CD4-positive, alpha-beta T cell treated with Interleukin-21 for 1 hour (primary cell): ENCODE data around the gene BCAS4.
"Not testable (repeated sequence)": the region's sequence is repeated elsewhere in the genome, so short reads cannot be mapped to it uniquely, and the experiment has no call there.

Experiments
- DNase-seq: peaks from one replicate; pipeline ENCODE4 v3.0.0-alpha.2; 2020

BCAS4 gene

DNA sequence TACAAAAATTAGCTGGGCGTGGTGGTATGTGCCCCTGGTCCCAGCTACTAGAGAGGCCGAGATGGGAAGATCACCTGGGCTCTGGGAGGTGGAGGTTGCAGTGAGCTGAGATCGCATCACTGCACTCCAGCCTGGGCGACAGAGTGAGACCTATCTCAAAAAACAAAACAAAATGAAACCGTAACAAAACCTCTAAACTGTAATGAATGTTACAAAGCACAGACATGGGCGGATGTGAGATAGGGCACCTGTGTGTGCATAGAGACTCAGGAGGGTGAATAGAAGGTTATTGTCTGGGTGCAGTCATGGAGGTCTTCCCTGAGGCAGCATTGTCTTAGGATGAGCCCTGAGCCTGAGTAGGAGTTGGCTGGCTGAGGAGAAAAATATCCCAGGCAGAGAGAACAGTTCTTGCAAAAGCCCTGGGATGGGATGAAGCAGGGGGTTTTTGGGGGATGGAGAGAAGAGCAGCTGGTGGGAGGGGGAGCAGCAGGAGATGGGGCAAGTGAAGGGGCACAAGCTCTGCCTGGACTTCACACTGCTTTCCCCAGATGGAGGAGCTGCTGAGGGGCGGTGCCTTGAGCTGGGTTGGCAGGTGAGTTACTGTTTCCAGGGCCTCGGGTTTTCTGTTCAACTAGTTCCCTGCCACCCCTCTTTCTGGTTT lies 5.2 kb downstream of the BCAS4 start:
- no peak for DNase-seq

DNA sequence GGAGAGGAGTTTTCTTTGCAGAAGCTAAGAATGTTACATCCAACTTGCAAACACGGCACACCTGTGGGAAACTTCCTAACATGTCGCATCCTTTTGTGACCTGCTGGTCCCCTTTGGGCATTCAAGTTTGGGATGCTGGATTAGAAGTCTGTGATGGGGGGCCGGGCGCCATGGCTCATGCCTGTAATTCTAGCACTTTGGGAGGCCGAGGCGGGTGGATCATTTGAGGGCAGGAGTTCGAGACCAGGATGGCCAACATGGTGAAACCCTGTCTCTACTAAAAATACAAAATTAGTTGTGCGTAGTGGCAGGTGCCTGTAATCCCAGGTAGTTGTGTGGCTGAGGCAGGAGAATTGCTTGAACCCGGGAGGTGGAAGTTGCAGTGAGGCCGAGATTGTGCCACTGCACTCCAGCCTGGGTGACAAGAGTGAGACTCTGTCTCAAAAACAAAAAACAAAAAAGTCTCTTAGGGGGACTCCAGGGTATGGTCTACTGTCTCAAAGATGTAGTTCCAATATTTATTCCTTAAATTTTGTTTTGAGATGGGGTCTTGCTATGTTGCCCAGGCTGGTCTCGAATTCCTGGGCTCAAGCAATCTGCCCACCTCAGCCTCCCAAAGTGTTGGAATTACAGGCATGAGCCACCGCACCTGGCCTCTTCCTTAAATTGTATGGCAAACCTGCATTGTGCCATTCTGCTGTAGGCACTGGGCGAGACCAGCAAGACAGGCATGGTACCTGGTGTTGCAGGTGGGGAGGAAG lies 6.3 kb downstream of the BCAS4 start:
- not testable (repeated sequence) for DNase-seq

DNA sequence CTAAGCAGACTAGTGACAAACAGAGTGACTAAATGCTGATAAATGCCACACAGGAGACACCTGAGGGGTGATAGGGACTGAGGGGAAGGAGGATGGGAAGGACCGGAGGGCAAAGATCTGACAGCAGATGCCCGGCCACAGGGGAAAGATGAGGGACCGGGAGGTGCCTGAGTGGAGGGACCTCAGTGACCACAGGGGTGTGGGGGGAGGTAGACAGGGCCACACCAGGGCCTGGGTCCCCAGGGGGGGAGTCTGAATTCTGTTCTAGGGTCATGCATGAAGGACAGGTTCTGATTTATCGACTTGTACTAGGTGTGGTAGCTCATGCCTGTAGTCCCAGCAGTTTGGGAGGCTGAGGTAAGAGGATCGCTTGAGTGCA lies 6.9 kb downstream of the BCAS4 start:
- no peak for DNase-seq

DNA sequence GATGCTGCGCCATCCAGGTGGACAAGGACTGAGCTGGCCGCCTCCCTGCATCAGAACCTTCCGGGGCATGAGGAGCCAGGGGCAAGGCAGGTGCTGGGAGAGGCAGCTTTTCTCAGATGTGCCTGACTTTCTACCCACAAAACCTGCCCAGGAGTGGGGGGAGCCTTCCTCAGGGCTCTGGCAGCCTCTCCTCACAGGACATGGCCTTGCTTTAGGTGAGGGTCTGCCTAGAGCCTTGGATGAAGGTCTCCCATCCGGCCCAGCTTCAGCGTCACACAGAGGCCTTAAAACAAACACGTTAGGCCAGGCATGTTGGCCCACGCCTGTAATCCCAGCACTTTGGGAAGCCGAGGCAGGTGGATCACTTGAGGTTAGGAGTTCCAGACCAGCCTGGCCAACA lies 7.4 kb downstream of the BCAS4 start:
- no peak for DNase-seq

DNA sequence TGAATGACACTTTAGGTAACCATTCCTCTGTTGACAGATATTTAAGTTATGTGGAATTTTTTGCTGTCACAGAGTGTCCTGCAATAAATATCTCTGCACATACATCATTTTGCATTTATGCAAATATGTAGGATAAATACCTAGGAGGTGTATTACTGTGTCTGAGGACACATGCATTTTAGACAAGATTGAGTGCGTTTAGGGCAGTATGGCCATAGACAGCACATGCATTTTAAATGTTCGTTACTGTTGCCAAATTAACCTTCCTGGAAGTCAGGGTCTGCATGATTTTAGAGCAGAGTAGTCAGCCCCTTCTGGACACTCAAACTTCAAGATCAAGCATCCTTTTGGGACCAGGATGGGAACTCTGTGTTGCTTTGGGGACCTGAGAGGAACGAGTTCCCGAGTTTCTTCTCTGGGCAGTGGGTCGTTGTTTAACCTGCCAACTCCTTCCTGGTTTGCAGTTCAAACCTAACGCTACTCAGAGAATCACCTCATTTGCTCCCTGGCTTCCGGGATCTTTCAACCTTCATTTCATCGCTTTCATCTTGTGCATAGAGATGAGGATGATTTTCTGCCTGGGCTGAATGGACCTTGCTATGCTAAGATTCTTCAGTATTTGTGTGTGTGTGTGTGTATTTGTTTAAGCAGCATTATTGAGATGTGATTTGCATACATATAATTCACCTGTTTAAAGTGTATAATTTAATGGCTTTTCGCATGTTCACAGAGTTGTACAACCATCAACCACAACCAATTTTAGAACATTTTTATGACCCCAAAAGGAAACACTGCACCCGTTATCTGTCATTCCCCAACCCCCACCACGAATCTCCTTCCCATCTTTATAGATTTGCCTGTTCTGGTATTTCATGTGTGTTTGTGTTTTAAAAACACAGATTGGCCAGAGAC lies 9.8 kb downstream of the BCAS4 start:
- peak; percentile 38 for DNase-seq

DNA sequence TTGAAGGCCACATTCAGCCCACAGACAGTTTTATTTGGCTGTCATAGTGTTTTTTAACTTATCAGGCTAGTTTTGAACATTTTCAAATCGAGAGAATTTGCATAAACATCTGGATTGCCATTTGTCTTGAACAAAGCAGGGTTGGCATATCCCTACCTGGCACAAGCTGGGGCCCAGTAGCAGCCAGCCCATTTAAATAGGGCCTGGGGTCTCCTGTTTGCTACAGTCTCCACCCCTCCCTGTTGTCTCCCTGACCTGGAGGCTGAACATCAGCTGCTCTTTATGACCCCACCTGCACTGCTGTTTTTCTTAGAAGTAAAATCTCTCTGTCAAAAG lies 10.5 kb downstream of the BCAS4 start:
- DNase-seq = no peak

DNA sequence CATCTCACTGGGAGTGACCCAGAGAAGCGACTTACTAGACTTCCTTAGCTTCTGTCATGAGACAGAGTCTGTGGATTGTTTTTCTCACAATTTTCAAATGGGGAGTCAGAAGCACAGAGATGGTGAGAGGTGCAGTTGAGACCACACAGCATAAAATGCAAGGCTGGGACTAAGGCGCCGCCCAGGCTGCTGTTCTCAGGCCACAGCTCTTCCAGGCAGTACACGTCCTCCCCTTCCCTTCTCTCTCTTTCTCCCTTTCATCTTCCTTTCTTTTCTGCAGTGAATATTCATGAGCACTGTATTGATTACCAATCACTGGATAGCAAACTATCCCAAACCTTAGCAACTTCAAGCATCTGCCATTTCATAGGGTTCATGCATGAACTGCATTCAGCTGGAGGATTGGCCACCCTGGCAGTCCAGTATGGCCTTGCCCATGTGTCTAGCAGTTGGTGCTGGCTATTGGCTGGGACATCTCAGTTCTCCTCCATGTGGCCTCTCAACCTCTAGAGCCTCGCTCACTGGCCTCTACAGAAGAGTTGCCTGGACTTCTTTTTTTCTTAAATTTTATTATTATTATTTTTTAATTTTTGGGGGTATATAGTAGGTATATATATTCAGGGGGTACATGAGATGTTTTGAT lies 11.4 kb downstream of the BCAS4 start:
- no peak for DNase-seq

DNA sequence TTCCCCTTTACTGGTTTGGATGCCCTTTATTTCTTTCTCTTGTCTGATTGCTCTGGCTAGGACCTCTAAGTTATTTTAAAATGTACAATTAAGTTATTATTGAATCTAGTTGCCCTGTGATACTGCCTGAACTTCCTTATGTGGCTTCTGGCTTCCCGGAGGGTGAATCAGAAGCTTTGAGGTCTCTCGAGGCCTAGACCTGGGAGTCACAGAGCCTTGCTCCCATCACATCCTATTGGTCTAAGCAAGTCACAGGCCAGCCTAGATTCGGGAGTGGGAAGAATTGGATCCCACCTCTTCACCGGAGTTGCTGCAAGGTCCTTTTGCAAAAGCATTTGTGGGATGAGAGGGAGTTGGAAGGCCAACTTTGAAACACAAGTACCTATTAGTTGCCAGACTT lies 15.2 kb downstream of the BCAS4 start:
- no peak for DNase-seq

DNA sequence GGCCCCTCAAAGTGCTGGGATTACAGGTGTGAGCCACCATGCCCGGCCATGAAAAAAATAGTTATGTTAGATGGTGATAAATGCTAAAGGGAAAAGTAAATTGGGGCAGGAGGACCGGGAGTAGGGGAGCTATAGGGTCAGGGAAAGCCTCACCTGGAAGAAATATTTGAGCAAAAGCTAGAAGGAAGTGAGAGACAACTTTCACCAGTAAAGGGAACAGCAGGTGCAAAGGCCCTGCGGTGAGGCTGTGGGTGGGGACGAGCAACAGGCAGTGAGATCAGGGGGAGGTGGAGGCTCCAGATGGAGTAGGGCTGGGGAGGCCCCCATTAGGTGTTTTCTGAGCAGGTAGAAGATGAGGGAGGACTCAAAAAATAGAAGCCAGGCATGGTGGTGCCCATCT lies 16.0 kb downstream of the BCAS4 start:
- DNase-seq = no peak

DNA sequence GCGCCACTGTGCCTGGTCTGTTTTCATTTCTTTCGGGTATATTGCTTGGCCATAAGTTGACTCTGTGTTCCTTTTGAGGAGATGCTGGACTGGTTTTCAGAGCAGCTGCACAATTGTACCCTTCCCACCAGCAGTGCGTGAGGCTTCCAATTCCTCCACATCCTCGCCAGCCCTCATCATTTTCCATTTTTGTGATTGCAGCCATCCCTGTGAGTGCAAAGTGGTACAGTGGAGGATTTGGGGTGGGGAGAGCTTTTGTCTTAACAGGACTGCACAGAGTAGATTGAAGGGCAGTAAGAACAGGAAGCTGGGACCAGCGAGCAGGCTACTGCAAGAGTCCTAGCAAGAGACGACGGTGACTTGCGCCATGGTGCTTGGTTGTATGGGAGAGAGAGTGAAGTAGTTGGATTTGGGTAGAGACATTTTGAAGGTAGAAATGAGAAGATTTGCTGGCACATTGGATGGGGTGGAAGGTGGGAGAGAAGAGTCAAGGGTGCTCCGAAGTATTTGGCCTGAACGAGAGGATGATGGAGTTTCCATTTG lies 18.3 kb downstream of the BCAS4 start:
- no peak for DNase-seq

DNA sequence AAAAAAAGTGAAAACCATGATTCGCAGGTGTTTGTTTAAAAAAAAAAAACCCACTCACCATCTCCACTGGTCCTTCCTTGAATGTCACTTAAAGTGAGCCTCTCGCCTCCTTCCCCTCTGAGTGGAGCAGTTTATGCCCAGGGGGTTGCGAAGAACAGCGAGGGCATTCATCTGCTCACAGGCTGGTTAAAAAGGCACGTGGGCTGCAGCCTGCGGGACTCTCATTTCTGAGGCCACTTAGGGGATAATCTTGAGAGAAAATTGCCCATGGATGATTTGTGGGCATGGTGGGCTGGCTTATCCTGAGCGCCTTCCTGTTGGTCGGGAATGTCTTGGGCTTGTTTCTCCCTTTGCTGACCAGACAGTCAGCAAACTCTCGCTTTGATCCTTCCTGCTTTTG lies 18.9 kb downstream of the BCAS4 start:
- no peak for DNase-seq

DNA sequence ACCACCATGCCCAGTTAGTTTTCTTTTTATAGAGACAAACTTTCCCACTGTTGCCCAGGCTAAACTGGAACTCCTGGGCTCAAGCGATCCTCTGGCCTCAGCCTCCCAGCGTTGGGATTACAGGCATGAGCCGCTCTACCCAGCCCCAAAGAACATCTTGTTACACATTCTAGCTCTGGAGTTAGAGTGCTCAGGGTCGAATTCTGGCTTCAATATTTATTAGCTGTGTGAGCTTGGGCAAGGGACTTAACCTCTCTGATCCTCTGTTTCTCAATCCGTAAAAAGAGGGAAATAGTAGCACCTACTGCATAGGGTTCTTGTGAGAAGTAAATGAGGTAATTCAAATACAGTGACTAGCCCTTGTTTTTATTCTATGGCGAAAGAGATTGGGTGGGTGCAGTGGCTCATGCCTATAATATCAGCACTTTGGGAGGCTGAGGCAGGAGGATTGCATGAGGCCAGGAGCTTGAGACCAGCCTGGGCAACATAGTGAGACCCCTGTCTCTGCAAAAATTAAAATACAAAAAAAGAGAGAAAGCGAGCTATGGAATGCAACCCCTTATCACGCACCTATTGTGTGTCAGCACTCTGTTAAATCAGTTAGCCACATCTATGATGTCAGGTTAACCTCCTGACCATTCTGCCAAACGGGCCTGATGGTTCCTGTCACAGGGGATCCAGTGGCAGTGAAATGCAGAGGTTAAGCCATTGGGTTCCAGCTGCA lies 19.7 kb downstream of the BCAS4 start:
- no peak for DNase-seq

DNA sequence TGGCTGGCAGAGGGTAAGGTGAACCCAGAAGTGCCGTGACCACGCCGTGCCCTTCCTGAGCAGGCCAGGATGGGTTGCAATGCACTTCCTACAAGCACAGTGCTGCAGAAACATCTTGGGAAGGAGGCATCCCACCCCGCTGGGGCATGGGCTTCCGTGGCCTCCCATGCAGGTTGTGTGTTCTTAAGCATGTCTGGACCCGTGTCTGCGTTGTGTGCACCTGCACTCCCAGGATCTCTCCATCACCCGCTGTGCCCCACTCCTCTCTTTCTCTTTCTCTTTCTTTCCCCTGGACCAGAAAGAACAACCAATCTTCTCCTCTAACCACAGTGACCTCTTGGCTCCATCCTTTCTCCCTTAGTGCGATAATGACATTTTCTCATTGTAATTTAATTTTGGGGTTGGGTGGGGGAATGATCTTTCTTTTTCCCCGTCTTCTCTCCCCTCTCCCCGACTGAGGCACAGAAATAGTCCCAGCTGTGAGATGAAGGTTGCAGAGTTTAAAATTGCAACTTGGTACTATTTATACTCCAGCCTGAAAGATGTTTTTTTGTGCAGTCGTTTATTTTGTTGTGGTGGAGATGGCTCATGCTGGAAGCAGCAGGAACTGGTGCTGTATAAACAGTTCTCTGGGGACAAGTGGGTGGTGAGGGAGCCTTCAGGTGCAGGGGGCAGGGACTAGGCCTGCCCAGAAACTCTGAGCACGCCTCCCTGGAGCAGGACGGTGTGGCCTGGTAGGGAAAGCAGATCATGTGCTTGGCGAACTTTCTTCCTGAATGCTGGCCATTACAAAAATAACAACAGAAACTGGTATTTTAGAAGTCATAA lies 20.5 kb downstream of the BCAS4 start:
- DNase-seq = no peak

DNA sequence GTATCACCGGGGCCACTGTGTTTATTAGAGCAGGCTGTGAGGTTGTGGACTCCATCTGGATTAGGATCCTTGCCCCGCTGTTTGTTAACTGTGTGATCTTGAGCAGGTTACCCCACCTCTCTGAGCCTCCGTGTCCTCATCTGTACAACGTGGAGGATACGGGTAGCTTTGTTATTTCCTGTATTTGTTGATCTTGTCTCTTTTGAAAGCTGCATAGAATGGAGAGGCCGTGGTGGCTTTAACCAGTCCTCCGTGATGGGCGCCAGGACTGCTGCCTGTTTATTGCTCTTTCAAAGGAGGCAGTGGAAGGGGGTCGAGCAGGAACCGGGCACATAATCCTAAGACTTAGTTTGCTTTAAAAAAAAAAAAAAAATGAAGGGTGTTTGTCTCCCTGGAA lies 22.9 kb downstream of the BCAS4 start:
- DNase-seq = no peak

DNA sequence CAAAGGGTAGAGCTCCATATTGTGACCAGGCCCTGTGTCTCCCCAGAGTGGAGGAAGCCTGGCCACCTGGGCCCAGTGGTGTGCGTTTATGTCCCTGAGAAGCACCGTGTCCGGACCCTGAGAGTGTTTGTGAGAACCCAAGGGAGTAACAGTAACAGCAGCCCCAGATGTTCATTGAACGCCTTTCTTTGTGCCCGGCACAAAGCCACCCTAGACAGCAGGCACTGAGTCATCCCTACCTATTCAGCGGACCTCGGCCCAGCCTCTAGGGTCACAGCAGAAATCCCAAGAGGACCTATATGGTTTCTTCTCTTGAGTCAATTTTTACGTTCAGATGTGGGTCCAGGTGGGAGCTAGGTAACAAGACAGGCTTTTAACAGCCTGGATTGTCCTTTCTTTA lies 24.5 kb downstream of the BCAS4 start:
- no peak for DNase-seq

DNA sequence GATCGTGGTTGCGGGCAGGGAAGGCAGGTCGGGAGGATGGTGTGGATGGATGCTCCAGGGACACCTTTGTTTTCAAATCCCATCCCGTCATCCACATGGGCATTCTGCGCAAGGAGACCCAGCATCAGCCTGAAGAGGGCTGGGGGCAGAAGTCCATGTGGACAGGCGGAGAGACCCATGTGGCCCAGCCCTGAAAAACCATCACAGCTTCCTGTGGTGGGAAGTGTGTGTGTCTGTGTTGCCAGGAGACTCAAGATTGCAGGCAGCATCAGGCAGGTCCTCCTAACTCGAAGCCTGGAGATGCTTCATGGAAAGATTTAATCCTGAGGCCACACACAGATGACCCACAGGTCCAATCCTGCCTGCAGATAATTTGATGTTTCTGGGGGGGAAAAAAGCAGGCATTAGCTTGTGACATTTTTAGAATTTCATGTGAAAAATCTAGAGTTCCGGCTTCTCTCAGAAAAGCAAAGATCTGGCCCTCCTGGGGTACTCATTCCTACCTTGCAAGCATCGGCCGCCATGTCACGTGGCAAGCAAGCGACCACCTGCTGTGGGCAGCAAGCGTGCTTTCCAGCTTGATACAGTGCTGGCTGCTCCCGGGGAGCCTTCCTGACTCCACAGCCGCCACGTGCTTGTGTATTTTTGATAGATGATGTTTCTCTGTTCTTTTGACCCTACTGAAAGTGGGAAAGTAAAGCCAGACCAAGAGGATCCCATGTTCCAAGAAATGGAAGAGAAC lies 25.8 kb downstream of the BCAS4 start:
- DNase-seq = no peak

DNA sequence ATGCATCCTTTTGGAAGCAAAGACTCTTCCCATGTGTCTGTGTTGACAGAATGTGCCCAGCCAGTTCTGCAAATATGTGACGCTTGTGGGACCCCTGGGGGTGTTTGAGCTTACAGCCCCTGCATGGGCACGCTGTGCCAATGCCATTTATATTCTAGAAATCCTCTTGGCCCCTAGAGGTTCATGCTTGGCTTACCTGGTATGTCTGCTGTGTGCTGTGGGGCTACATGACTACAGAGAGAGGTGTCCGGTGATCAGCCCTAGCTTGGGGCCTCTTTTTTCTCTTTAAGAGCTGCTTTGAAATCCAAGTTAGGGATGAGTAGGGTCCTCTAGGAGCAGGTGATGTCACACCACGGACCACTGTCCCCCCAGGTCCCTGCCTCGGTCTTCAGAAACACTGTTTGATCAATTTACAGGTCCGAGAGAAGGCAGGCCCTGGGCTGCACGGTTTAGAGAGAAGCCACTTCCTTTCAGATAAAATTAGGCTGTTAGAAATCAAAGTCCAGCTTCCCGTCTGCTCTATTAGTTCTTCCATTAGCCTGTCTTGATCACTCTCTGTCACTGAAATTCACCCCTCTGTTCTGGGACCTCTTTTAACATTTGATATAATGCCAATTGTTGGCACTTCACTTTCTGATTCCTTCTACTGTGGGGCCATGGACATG lies 26.5 kb downstream of the BCAS4 start:
- DNase-seq = no peak

DNA sequence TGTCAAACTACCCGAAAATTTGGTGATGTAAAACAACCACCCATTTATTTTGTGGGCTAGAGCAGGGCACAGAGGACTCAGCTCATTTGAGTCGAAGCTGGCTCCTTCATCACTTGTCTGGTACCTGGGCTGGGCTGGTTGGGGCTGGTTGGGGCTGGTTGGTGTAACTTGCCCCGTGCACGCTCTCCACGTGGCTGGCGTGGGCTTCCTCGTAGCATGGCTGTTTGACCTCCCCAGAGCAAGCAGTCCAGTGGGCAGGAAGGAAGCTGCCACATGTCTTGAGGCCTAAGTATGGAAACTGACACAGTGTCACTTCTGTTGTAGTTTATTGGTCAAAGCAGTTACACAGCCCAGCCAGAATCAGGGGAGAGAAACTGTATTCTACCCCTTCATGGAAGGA lies 27.1 kb downstream of the BCAS4 start:
- DNase-seq = no peak

DNA sequence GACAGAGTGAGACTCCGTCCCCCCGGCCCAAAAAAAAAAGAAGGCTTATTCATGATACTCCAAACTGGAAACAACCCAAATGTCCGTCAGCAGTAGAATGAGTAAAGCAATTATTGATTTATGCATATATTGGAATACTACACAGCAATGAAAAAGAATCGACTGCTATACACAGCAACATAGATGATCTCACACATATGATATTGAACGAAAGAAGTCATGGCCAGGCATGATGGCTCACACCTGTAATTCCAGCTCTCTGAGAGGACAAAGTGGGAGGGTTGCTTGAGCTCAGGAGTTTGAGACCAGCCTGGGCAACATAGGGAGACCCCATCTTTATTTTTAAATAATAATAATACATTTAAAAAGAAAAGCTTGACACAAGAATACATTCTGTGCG lies 28.5 kb downstream of the BCAS4 start:
- no peak for DNase-seq

DNA sequence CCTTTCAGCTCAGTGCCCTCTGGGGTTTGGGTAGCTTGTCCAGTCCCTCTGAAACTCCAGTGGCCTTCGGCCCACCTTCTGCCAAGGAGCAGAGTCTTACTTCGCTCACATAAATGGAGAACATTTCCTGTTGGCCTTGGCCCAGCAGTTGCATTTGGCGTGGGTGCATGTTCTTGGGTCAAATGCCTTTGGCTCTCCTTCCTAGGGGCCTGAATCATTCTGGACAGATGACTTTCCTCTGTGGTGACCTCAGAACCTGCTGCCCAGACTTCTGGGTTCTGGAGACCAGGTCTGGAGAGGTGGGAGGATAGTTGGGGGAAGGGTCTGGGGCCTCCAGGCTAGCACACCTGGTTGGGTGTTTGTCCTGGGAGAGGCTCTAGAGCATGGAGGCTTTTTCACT lies 29.3 kb downstream of the BCAS4 start:
- DNase-seq = no peak
